Mucosa of stomach (tissue), 1 donor: Measurements from ENCODE around the gene TNP1.

Experiments used
- H3K27me3 ChIP-seq: one replicate; pipeline ENCODE4 v1.7.0; 2013; ENCODE audit warnings: mild to moderate bottlenecking, low read length; ENCODE audit not compliant: control insufficient read depth, insufficient read depth
- H3K36me3 ChIP-seq: one replicate; pipeline ENCODE4 v1.7.0; 2013; ENCODE audit warnings: low read length; ENCODE audit not compliant: control insufficient read depth, insufficient read depth
- H3K4me1 ChIP-seq: one replicate; pipeline ENCODE4 v1.7.0; 2013; ENCODE audit warnings: mild to moderate bottlenecking, low read length; ENCODE audit not compliant: control insufficient read depth, insufficient read depth
- H3K4me3 ChIP-seq: one replicate; pipeline ENCODE4 v1.7.0; 2013; ENCODE audit warnings: low read length
- H3K9ac ChIP-seq: one replicate; pipeline ENCODE4 v1.7.0; 2013; ENCODE audit warnings: mild to moderate bottlenecking, low read length, moderate library complexity
- H3K9me3 ChIP-seq: one replicate; pipeline ENCODE4 v1.7.0; 2013; ENCODE audit warnings: mild to moderate bottlenecking, low read length, moderate library complexity; ENCODE audit not compliant: control insufficient read depth
- donor health status: Pancreatic carcinoma.

The TNP1 gene, protein sequence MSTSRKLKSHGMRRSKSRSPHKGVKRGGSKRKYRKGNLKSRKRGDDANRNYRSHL

DNA sequence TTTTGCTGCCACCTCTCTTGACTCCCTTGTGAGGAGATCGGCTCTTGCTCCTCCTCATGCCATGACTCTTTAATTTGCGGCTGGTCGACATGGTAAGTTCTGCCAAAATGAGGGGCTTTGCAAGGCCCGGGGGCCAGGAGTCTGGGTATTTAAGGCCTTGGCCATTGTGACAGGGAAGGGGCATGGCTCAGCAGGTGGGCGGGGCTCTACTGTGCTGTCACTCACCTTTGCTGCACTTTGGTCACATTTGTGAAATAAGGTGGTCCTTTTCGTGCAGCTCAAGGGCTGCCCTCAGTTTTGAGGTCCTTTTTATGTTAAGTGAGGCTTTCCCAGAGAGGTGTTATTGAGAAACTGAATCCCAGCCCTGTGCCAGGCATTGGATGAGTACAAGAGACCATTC lies at the start of gene TNP1:
Gene TNP1 (minus strand): TSS at position 121 of the 400 bp plus-strand sequence. CDS start 30 bp downstream, at position 91.
- H3K27me3 ChIP-seq, result no peaks in the 10 kb centered on the region
- H3K4me1 ChIP-seq, result no peaks in the 10 kb centered on the region
- H3K9me3 ChIP-seq, result no peaks in the 10 kb centered on the region
- no peak within 1 kb of the TSS for H3K4me3 ChIP-seq
- no peaks in the 10 kb centered on the region for H3K36me3 ChIP-seq
- H3K9ac ChIP-seq, result no peak within 1 kb of the TSS

DNA sequence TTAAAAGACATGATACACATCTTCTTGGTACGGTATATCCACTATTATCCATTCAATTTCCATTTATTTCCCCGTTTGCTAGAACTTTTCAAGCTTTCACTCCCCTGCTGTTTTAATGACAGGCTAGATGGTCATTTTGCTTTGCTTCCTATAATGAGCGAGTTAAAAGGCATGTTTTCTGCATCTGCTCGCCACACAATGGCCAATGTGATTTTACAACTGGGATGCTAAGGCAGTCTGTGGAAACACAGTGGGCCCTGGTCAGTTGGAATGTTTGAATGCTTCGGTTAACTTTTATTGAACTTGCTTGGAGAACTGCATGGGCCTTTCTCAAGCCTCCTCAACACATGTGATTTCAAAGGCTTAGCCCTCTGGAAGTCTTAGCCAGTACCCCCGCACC lies 48.4 kb upstream of the TNP1 start:
- Histone ChIP-seq H3K9ac (no peak overlapping the region), H3K27me3 (no peaks in the 10 kb centered on the region)

DNA sequence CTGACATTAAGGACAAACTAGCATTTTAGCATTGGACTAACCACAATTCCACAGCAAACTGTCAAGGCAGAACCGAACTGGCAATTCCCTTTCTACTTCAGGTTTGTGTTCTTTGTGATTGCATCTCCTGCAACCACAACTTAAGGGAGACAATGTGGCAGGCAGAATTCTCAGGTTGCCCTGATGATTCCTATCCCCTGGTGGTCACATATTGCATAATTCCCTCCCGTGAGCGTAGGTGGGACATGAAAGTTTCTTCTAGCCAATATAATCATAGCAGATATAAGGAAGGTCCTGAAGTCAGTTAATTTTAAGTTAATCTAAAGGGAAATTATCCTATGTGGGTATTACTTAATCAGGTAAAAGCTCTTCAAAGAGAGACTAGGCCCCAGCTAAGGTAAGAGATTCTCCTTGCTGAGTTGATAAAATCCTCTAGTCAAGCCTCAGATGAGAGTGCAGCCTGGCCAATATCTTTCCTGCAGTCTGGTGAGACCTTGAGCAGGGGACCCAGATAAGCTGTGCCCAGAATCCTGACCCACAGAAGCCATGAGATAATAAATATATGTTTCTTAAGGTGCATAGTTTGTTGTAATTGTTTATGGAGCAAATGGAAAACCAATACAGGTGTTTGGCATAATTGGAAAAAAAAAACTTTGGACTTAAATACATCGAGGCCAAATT lies 45.9 kb upstream of the TNP1 start:
- Histone ChIP-seq H3K36me3 (no peaks in the 10 kb centered on the region), H3K4me1 (no peaks in the 10 kb centered on the region), H3K4me3 (no peak overlapping the region), H3K27me3 (no peaks in the 10 kb centered on the region), H3K9me3 (no peaks in the 10 kb centered on the region), H3K9ac (no peak overlapping the region)

More for the DNA sequence above, 48.4 kb upstream of the TNP1 start:
- Histone ChIP-seq H3K36me3 (no peaks in the 10 kb centered on the region), H3K4me3 (no peak overlapping the region), H3K9me3 (no peaks in the 10 kb centered on the region), H3K4me1 (no peaks in the 10 kb centered on the region)

DNA sequence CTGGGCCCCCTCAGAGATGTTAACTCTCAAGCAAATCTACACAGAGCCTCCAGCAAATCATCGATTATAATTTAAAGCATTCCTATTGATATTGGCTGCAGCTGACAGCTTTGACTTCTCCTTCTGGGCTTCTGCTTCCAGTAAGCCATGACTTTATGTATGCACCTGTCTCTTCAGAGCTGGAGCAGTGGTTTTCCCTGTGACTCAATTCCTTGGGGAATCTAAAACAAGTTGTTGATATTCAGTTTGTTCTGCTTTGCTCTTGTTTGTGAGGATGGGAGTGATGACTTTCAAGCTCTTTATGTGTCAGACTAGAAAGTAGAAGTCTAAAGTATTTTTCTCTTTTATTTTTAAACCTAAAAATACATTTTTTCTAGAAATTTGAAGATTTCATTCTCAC lies 45.1 kb upstream of the TNP1 start:
- Histone ChIP-seq H3K4me1 (no peaks in the 10 kb centered on the region), H3K27me3 (no peaks in the 10 kb centered on the region), H3K9ac (no peak overlapping the region), H3K9me3 (no peaks in the 10 kb centered on the region), H3K4me3 (no peak overlapping the region), H3K36me3 (no peaks in the 10 kb centered on the region)

DNA sequence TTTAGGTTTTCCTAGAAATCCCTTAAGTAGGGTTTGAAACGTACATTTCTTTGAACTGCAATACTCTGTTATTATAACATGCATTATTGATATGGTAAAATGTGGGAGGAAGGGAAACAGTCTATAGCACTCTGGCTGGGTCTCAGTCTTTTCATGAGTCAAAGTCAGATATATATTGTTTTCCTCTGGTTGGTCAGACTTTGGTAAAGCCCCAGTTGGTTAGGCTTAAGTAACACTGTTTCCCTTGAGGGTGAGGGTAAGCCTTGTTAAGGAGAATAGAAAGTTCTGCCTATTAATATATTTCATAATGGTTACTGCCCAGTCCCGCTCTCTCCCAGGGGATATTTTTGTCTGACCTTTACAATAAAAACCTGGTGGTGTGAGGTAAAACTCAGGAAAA lies 44.7 kb upstream of the TNP1 start:
- Histone ChIP-seq H3K9ac (no peak overlapping the region), H3K4me3 (no peak overlapping the region), H3K9me3 (no peaks in the 10 kb centered on the region), H3K27me3 (no peaks in the 10 kb centered on the region), H3K36me3 (no peaks in the 10 kb centered on the region), H3K4me1 (no peaks in the 10 kb centered on the region)

DNA sequence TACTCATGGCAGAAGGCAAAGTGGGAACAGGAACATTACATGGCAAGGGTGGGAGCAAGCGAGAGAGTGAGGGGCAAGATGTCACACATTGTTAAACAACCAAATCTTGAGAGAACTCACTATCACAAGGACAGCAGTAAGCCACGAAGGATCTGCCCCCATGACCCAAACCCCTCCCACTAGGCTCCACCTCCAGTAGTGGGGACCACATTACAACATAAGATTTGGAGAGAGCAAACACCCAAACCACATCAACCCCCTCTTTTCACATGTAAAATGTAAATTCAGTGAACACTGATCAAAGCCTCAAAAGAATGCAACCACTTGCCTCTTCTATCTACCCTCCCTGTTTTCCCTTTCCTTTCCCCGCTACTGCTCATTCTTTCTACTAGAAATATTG lies 43.6 kb upstream of the TNP1 start:
- H3K9me3 ChIP-seq, result no peaks in the 10 kb centered on the region
- H3K27me3 ChIP-seq, result no peaks in the 10 kb centered on the region
- H3K36me3 ChIP-seq, result no peaks in the 10 kb centered on the region
- no peaks in the 10 kb centered on the region for H3K4me1 ChIP-seq
- H3K9ac ChIP-seq, result no peak overlapping the region
- H3K4me3 ChIP-seq, result no peak overlapping the region

DNA sequence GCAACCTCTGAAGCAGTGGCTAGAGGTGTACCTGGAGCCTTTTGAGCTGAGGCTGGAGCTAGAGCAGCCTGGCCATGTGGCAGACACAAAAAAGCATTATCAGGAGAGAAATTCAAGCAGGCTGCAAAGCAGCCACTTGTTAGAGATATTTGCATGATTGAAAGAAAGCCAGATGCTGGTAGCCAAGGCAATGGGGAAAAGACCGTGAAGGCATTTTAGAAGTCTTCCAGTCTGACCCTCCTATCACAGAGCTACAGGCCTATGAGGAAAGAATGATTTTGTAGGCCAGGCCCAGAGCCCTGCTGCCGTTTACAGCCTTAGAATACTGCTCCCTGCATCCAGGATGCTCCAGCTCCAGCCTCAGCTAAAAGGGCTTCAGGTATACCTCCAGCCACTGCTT lies 41.4 kb upstream of the TNP1 start:
- Histone ChIP-seq H3K4me3 (no peak overlapping the region), H3K4me1 (no peaks in the 10 kb centered on the region), H3K9me3 (no peaks in the 10 kb centered on the region), H3K27me3 (no peaks in the 10 kb centered on the region), H3K9ac (no peak overlapping the region), H3K36me3 (no peaks in the 10 kb centered on the region)

DNA sequence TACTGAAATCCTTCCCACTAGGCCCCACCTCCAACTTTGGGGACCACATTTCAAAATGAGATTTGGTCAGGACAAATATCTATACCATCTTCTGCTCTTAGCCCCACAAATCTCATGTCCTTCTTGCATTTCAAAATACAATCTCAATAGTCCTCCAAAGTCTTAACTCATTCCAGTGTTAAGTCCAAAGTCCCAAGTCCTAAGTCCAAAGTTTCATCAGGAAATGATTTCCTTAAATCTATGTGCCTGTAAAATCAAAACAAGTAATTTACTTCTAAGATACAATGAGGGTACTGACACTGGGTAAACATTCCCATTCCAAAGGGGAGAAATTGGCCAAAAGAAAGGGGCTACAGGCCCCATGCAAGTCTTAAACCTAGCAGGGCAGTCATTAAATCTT lies 40.5 kb upstream of the TNP1 start:
- Histone ChIP-seq H3K9ac (no peak overlapping the region), H3K4me3 (no peak overlapping the region), H3K27me3 (no peaks in the 10 kb centered on the region), H3K9me3 (no peaks in the 10 kb centered on the region), H3K36me3 (no peaks in the 10 kb centered on the region), H3K4me1 (no peaks in the 10 kb centered on the region)

DNA sequence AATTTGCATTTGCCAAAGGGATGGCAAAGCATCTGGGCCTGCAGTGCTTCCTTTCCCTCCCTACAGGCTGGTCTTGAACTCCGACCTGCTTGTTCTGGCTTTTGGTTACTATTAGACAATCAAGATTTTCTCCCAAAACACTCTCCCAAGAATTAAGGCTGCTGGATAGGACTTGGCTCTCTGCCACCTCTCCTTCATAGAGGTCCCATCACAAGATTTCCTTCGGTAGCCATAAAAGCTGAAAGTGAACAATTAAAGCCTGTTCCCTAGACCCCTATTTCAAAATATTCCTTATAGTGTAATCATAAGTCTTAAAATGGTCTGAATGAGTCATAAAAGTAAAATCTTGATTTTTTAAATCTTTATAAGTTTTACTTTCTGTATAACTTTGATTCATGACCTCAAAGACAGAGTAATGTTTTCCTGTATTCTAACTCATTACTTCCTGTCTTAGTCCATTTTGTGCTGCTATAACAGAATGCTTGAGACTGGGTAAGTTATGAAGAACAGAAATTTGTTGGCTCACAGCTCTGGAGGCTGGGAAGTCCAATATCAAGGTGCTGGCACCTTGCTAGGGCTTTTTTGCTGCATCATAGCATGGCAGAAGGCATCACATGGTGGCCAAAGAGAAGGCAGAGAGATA lies 37.8 kb upstream of the TNP1 start:
- no peak overlapping the region for H3K9ac ChIP-seq
- no peaks in the 10 kb centered on the region for H3K27me3 ChIP-seq
- H3K4me1 ChIP-seq, result no peaks in the 10 kb centered on the region
- no peaks in the 10 kb centered on the region for H3K9me3 ChIP-seq
- H3K4me3 ChIP-seq, result no peak overlapping the region
- no peaks in the 10 kb centered on the region for H3K36me3 ChIP-seq

DNA sequence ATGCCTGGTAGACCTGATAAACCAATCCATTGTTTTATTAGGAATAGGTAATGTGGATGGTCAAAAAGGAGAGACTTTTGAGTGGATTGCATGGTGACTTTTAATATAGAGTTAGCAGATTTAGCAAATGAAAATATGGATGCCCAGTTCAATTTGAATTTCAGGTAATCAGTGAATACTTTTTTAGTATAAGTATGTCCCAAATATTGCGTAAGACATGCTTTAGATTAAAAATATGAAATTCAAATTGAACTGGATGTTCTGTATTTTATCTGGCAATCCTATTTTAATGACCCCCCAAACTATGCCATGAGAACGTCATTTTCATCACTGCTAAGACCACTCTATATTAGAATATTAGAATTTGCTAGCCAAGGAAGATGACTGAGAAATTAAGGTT lies 30.3 kb upstream of the TNP1 start:
- H3K4me3 ChIP-seq, result no peak overlapping the region
- no peak overlapping the region for H3K9ac ChIP-seq
- H3K9me3 ChIP-seq, result no peaks in the 10 kb centered on the region
- no peaks in the 10 kb centered on the region for H3K36me3 ChIP-seq
- no peaks in the 10 kb centered on the region for H3K4me1 ChIP-seq
- H3K27me3 ChIP-seq, result no peaks in the 10 kb centered on the region

DNA sequence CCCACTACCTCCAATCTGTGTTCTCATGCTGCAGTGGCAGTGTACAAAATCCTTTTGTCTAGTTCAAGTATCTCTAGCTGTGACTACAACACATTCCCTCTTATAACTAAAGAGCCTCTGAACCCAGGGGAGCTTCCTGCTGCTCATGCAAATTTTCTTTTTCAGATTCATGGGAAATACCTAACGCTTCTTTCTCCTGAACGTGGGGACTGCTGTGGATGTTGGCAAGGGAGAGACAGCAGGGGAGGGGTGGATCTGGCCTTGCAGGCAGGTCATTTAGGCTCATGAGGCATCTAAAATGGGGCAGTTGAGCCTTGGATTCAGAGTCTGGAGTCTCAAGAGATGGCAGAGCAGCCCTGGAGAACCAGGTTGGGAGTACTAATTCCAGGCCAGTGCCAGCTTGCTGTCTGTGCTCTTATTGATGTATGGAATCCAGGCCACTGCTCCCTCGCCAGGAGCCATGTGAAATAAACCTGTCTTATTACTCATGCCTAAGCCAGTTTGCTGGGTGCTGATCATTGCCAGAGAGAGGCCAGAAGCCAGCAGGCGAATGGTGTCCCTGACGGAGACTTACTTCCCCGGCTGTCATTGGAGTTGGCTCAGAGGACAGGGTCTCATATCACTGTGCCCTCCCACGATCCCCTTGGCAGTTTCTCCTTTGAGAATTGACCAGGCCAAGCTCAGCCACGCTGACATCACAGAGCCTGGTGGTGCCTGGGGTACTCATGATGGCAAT lies 29.2 kb upstream of the TNP1 start:
- Histone ChIP-seq H3K36me3 (no peaks in the 10 kb centered on the region), H3K9ac (no peak overlapping the region), H3K4me1 (no peaks in the 10 kb centered on the region), H3K27me3 (no peaks in the 10 kb centered on the region), H3K4me3 (no peak overlapping the region), H3K9me3 (no peaks in the 10 kb centered on the region)

DNA sequence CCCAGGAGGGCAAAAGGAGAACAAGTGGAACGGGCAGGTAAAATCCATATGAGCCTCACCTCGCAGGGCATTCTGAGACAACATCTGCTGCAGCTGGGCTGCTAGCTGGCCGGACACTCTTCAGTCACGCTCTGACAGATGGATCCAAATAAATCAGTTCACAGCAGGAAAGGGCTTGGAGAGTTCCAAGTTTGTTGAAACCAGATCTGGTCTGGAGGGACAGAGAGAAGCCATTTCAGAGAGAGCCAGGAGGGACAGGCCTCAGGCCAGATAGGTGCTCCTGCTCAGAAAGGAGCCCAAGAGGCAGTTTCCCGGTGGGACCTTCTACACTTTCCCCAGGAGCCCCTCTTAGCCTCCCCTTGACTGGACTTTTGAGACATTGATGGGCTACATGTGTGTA lies 28.2 kb upstream of the TNP1 start:
- Histone ChIP-seq H3K36me3 (no peaks in the 10 kb centered on the region), H3K4me1 (no peaks in the 10 kb centered on the region), H3K27me3 (no peaks in the 10 kb centered on the region), H3K9me3 (no peaks in the 10 kb centered on the region), H3K4me3 (no peak overlapping the region), H3K9ac (no peak overlapping the region)
